Lower lobe of right lung (tissue), 2 donors: ENCODE measurements around the gene SIKE1. TPM values are rescaled to one million over a fixed set of nuclear protein-coding genes. Genes with fewer than 3 reads are reported as not detected.
A peak's percentile ranks its signal among the peaks of the same experiment; 100 is the strongest.
"Not testable (repeated sequence)": the region's sequence is repeated elsewhere in the genome, so short reads cannot be mapped to it uniquely, and the experiment has no call there.

Experiments
- ATAC-seq, 2 donors: fragments of 200-7000 bp; cut with Tn5 transposase; one replicate each; pipeline ENCODE4 v1.9.1; 2020 to 2022; ENCODE audit warnings: mild to moderate bottlenecking in 2 of 2, moderate library complexity in 2 of 2
- DNase-seq: peaks from one replicate; pipeline ENCODE4 v3.0.0-alpha.2; 2020
- H3K27ac ChIP-seq: fragments of 200-600 bp; one replicate; pipeline ENCODE4 v1.8.0; 2022
- H3K27me3 ChIP-seq: fragments of 200-600 bp; one replicate; pipeline ENCODE4 v1.8.0; 2022; ENCODE audit warnings: low read depth
- H3K36me3 ChIP-seq: fragments of 200-600 bp; one replicate; pipeline ENCODE4 v1.8.0; 2022; ENCODE audit warnings: mild to moderate bottlenecking
- H3K4me1 ChIP-seq: fragments of 200-600 bp; one replicate; pipeline ENCODE4 v1.8.0; 2022
- H3K4me3 ChIP-seq: fragments of 200-600 bp; one replicate; pipeline ENCODE4 v1.8.0; 2022; ENCODE audit warnings: mild to moderate bottlenecking
- H3K9me3 ChIP-seq: fragments of 200-600 bp; one replicate; pipeline ENCODE4 v1.8.0; 2022
- intact Hi-C: fragments of 100-400 bp; cut with DNase I; formaldehyde crosslinking; loops from one replicate; pipeline ENCODE4 v1.11.0; 2022
- total RNA-seq: library from RNA; stranded (reverse); fragmentation: NEBNext Ultra II Directional; extraction: Animal tissue kit (Norgen Biotek cat#: 25700); gene quantifications from one replicate; pipeline ENCODE4 v1.2.1, GENCODE V29; 2021
- TF ChIP-seq, protein P1 (sequence below): fragments of 200-600 bp; IDR thresholded peaks from one replicate; pipeline ENCODE4 v1.8.0; 2022; ENCODE audit warnings: antibody characterized with exemption, mild to moderate bottlenecking
- donor health status: DM: no; HTN: yes; CAD: no; lungs with severe emphysema.

SIKE1 gene
- total RNA-seq, 1 donor from 2014 or later = 34.3 TPM

DNA sequence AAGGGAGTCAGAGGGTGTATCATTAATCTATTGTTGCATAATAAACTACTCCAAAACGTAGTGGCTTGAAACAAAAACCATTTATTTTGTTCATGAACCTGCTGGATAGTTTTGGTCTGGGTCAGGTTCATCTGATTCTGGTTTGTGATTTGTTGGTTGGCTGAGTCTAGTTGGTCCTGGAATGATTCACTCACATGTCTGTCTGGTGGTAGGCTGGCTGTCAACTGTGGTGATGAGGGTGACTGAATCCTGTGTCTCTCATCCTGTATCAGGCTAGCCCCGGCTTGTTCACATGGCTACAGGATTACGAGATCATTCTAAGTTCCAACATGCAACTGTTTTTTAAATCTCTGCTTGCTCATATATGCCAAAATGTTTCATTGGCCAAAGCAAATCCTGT lies 22.5 kb upstream of the SIKE1 start:
- no peak for ATAC-seq

GRCh38 chr1:114794038-114794437 lies 13.6 kb upstream of the SIKE1 start:
- Histone ChIP-seq H3K36me3 (no peaks in the 10 kb centered on the region), H3K4me1 (no peaks in the 10 kb centered on the region), H3K27me3 (peaks cover 5% of the 10 kb centered on the region), H3K9me3 (no peaks in the 10 kb centered on the region), H3K4me3 (no peak overlapping the region), H3K27ac (no peak overlapping the region)
- DNase-seq = no peak
- no peak for ATAC-seq
- TF ChIP-seq, protein P1, sequence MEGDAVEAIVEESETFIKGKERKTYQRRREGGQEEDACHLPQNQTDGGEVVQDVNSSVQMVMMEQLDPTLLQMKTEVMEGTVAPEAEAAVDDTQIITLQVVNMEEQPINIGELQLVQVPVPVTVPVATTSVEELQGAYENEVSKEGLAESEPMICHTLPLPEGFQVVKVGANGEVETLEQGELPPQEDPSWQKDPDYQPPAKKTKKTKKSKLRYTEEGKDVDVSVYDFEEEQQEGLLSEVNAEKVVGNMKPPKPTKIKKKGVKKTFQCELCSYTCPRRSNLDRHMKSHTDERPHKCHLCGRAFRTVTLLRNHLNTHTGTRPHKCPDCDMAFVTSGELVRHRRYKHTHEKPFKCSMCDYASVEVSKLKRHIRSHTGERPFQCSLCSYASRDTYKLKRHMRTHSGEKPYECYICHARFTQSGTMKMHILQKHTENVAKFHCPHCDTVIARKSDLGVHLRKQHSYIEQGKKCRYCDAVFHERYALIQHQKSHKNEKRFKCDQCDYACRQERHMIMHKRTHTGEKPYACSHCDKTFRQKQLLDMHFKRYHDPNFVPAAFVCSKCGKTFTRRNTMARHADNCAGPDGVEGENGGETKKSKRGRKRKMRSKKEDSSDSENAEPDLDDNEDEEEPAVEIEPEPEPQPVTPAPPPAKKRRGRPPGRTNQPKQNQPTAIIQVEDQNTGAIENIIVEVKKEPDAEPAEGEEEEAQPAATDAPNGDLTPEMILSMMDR = no peak
- intact Hi-C loops = no loop called here

More for the DNA sequence above, 22.5 kb upstream of the SIKE1 start:
- intact Hi-C loops = no loop called here
- TF ChIP-seq, protein P1 = no peak
- H3K36me3 ChIP-seq = no peaks in the 10 kb centered on the region
- DNase-seq = no peak
- H3K9me3 ChIP-seq = no peaks in the 10 kb centered on the region
- no peak overlapping the region for H3K4me3 ChIP-seq
- H3K4me1 ChIP-seq = no peaks in the 10 kb centered on the region
- H3K27ac ChIP-seq = no peak overlapping the region
- H3K27me3 ChIP-seq = no peaks in the 10 kb centered on the region

GRCh38 chr1:114790581-114790980 lies 10.1 kb upstream of the SIKE1 start:
- intact Hi-C loops, H3K36me3 ChIP-seq, DNase-seq, H3K9me3 ChIP-seq, H3K27me3 ChIP-seq, H3K27ac ChIP-seq, H3K4me3 ChIP-seq, ATAC-seq, H3K4me1 ChIP-seq: not testable (repeated sequence)

GRCh38 chr1:114786440-114786839 lies 6.0 kb upstream of the SIKE1 start:
- H3K36me3 ChIP-seq, DNase-seq, ATAC-seq, H3K4me3 ChIP-seq, H3K4me1 ChIP-seq, intact Hi-C loops, H3K27me3 ChIP-seq, H3K9me3 ChIP-seq, H3K27ac ChIP-seq: not testable (repeated sequence)

DNA sequence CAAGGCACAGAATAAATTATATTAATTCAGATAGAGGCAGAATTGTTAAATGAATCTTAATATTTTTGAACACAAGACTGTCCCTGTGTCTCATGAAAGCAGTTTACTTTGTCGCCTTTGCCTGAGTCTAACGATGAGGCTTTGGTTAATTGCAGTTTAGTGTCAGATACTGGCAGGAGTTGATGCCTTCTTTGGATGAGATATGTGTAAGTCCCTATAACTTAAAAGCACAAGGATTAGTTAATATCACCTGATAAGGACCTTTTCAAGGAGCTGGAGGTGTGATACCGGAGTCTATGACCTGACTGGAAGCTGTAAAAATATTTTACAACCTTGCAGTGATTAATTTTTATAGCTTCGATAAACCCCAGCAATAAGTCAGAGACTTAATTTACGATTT lies 2.0 kb upstream of the SIKE1 start:
- intact Hi-C loops = no loop called here
- no peak for ATAC-seq
- Histone ChIP-seq H3K4me1 (peaks cover 11% of the 10 kb centered on the region), H3K4me3 (no peak overlapping the region), H3K9me3 (no peaks in the 10 kb centered on the region), H3K27ac (no peak overlapping the region), H3K27me3 (no peaks in the 10 kb centered on the region), H3K36me3 (peaks cover 9% of the 10 kb centered on the region)
- DNase-seq = no peak
- TF ChIP-seq, protein P1 = no peak

GRCh38 chr1:114779722-114780121 lies 763 bp downstream of the SIKE1 start:
- peaks cover 11% of the 10 kb centered on the region for H3K4me1 ChIP-seq
- peaks cover 27% of the 10 kb centered on the region for H3K36me3 ChIP-seq
- no peaks in the 10 kb centered on the region for H3K9me3 ChIP-seq
- DNase-seq (no peak), ATAC-seq (no peak)
- TF ChIP-seq, protein P1 = no peak
- H3K4me3 ChIP-seq = peak overlapping the region; percentile 88
- no peaks in the 10 kb centered on the region for H3K27me3 ChIP-seq
- H3K27ac ChIP-seq = peak overlapping the region; percentile 95
- intact Hi-C loops = no loop called here

DNA sequence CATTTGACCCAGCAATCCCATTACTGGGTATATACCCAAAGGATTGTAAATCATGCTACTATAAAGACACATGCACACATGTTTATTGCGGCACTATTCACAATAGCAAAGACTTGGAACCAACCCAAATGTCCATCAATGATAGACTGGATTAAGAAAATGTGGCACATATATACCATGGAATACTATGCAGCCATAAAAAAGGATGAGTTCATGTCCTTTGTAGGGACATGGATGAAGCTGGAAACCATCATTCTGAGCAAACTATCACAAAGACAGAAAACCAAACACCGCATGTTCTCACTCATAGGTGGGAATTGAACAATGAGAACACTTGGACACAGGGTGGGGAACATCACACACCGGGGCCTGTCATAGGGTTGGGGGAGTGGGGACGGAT lies 3.8 kb downstream of the SIKE1 start:
- H3K9me3 ChIP-seq, intact Hi-C loops, ATAC-seq, H3K27ac ChIP-seq, DNase-seq, H3K27me3 ChIP-seq, H3K4me3 ChIP-seq: not testable (repeated sequence)
- Histone ChIP-seq H3K4me1 (peaks cover 11% of the 10 kb centered on the region), H3K36me3 (peaks cover 55% of the 10 kb centered on the region)
